ENCODE results near the gene VDAC1. TPM values are rescaled to one million over a fixed set of nuclear protein-coding genes. Genes with fewer than 3 reads are reported as not detected.

VDAC1 gene
- total RNA-seq, 1 donor from 2014 or later: 112 TPM

- ATAC-seq: no peak
- no peak for DNase-seq
- TF ChIP-seq CTCF (IDR thresholded peaks at IDR 0.05): no peak
Observed at GRCh38 chr5:133943475-133943817, 61.3 kb downstream of the VDAC1 start.

GRCh38 chr5:133942614-133943474 is 61.9 kb downstream of the VDAC1 start:
- intact Hi-C loops (cut with DNase I): no loop called here
- Histone ChIP-seq H3K36me3 (no peaks in the 10 kb centered on the region), H3K27me3 (no peaks in the 10 kb centered on the region), H3K4me1 (peaks cover 3% of the 10 kb centered on the region), H3K9me3 (no peaks in the 10 kb centered on the region), H3K27ac (no peak overlapping the region), H3K4me3 (no peak overlapping the region)
- ATAC-seq (peak; percentile 57), DNase-seq (no peak)
- no peak for TF ChIP-seq CTCF (IDR thresholded peaks at IDR 0.05)

More at GRCh38 chr5:133943475-133943817, 61.3 kb downstream of the VDAC1 start:
- Histone ChIP-seq H3K27ac (no peak overlapping the region), H3K27me3 (no peaks in the 10 kb centered on the region), H3K9me3 (no peaks in the 10 kb centered on the region), H3K4me3 (no peak overlapping the region), H3K4me1 (peaks cover 3% of the 10 kb centered on the region), H3K36me3 (no peaks in the 10 kb centered on the region)
- intact Hi-C loops (cut with DNase I): no loop called here

GRCh38 chr5:133941456-133942196 is 63.1 kb downstream of the VDAC1 start:
- Histone ChIP-seq H3K27me3 (no peaks in the 10 kb centered on the region), H3K27ac (no peak overlapping the region), H3K9me3 (no peaks in the 10 kb centered on the region), H3K4me1 (peaks cover 3% of the 10 kb centered on the region), H3K36me3 (no peaks in the 10 kb centered on the region), H3K4me3 (no peak overlapping the region)
- no peak for TF ChIP-seq CTCF (IDR thresholded peaks at IDR 0.05)
- peak; percentile 18 for DNase-seq
- no peak for ATAC-seq
- intact Hi-C loops (cut with DNase I): no loop called here

- Histone ChIP-seq H3K36me3 (no peaks in the 10 kb centered on the region), H3K9me3 (no peaks in the 10 kb centered on the region), H3K27ac (no peak overlapping the region), H3K4me1 (peaks cover 3% of the 10 kb centered on the region), H3K27me3 (no peaks in the 10 kb centered on the region), H3K4me3 (no peak overlapping the region)
- ATAC-seq (no peak), DNase-seq (no peak)
- no peak for TF ChIP-seq CTCF (IDR thresholded peaks at IDR 0.05)
- intact Hi-C loops (cut with DNase I): no loop called here
Observed at GRCh38 chr5:133939668-133940067, 65.1 kb downstream of the VDAC1 start.

- Histone ChIP-seq H3K9me3 (no peaks in the 10 kb centered on the region), H3K27ac (no peak overlapping the region), H3K4me3 (no peak overlapping the region), H3K27me3 (no peaks in the 10 kb centered on the region), H3K36me3 (no peaks in the 10 kb centered on the region), H3K4me1 (peaks cover 3% of the 10 kb centered on the region)
- intact Hi-C loops (cut with DNase I): no loop called here
- TF ChIP-seq CTCF (IDR thresholded peaks at IDR 0.05): no peak
- no peak for DNase-seq
- no peak for ATAC-seq
Observed at GRCh38 chr5:133938929-133939328, 65.8 kb downstream of the VDAC1 start.
